GM10248 (cell line): ENCODE data around the gene ZNF83.
"Not testable (repeated sequence)": the region's sequence is repeated elsewhere in the genome, so short reads cannot be mapped to it uniquely, and the experiment has no call there.

Source experiments
- CTCF ChIA-PET: fragments of 300-600 bp; sonication (Branson Sonifier 250); formaldehyde crosslinking; extraction: SDS; loops from one replicate; lab custom pipeline; 2021; ENCODE audit warnings: antibody characterized with exemption; lab: Yijun Ruan, JAX
- POLR2A ChIA-PET: fragments of 350-650 bp; sonication (Branson Sonifier 250); formaldehyde crosslinking; extraction: SDS; loops from one replicate; lab custom pipeline; 2020; ENCODE audit warnings: antibody characterized with exemption; lab: Yijun Ruan, JAX
- DNase-seq: peaks from one replicate; pipeline ENCODE4 v3.0.0; 2012; ENCODE audit errors: extremely low spot score
- CTCF ChIP-seq: IDR thresholded peaks from 2 replicates; pipeline ENCODE4 v1.5.1; 2012; ENCODE audit warnings: mild to moderate bottlenecking, low read depth; ENCODE audit errors: extremely low read depth, missing control alignments, control extremely low read depth

The ZNF83 gene

DNA sequence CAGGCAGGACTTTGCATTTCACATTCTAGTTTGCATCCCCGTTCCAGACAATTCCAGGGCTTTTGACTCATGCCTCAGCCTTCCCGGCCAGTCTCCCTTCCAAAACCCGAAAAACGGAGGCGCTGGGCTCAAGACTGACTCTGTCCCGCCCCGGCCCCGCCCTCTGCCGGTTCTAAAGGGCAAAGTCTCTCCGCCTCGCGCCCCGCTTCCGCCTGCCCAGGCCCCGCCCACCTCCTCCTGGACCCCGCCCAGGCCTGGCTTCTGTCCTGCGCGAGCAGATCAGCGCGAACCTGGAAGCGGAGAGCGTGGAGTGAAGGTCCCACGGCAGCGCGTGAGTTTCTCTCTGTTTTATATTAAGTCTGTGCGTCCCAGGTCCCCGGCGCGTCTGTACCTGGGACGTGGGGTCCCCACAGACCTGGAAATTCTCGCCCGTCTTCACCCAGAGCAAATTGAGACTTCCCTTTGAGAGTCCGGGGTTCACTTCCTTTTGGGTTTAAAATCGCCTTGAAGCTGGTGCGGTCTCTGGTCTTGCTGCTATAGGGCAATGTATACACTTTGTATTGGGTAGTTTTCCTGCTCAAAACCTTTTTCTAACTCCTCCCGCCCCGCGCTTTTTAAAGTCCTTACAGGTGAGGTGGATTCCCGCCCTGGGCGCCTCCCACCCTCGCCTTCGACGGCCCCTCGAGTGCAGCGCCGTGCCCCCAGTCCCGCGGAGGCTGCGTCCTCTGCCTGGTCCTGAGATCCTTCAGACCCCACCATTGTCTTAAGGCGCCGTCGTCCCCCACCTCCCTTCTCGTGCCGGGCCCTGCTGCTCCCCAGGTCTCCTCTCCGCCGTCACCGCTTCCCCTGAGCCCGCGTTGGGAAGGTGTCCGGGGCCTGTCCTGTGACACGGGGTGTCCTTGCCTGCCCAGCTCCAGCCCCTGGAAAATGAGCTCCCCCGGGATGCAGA is 36.9 kb downstream of the ZNF83 start:
- DNase-seq = peak; percentile 93
- ChIA-PET POLR2A (no interaction called here), CTCF (no interaction called here)
- peak; percentile 28 for TF ChIP-seq CTCF

DNA sequence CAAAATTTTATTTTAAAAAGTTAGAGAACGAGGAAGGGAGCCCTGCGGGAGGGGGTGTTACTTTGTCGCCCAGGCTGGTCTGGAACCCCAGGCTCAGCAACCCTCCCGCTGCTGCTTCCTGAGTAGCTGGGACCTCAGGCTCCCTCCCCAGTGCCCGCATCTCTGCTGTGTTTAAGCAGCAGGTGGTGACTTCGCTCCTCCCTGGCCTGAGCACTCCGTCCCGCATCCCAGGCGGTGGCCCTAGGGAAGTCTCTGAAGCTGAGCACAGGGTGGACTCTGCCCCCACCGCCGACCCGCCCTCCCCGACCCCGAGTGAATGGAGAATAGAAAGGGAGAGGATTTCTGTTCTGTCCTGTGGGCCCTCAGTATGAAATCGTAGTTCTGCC is 37.5 kb downstream of the ZNF83 start:
- no peak for DNase-seq
- no peak for TF ChIP-seq CTCF
- ChIA-PET CTCF (interaction anchor here (1.3 kb wide), 1 partner anchor 13 kb away, joined by 3 read pairs; no protein-coding TSS in a partner anchor), POLR2A (no interaction called here)

DNA sequence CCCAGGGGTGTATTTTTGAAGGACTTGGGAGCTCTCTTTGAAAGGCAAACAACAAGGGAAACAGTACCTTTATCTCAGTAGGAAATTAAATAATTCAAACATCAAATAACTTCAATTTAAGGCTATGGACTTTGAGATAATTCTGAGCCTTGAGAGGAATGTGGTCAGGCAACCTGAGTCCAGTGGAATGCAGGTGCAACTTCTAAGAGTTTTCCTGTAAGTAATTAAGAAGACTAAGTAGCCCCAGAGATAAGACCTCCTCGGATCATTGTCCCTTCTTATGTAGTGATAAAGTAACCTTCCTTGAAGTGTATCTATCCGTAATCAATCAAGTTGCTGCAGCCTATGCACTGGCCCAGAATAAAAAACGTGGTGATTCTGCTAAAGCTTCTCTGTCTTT is 38.9 kb downstream of the ZNF83 start:
- ChIA-PET CTCF (no interaction called here), POLR2A (no interaction called here)
- TF ChIP-seq CTCF = no peak
- no peak for DNase-seq

GRCh38 chr19:52593441-52593840 is 44.7 kb downstream of the ZNF83 start:
- DNase-seq, CTCF ChIA-PET, POLR2A ChIA-PET: not testable (repeated sequence)

GRCh38 chr19:52592301-52592700 is 45.9 kb downstream of the ZNF83 start:
- ChIA-PET CTCF (no interaction called here), POLR2A (no interaction called here)
- no peak for TF ChIP-seq CTCF
- DNase-seq = no peak

GRCh38 chr19:52590728-52591127 is 47.4 kb downstream of the ZNF83 start:
- DNase-seq = no peak
- ChIA-PET POLR2A (no interaction called here), CTCF (no interaction called here)
- TF ChIP-seq CTCF = no peak

- POLR2A ChIA-PET = no interaction called here
- TF ChIP-seq CTCF = no peak
- no peak for DNase-seq
- CTCF ChIA-PET = no interaction called here
Observed at GRCh38 chr19:52585604-52586003, 52.6 kb downstream of the ZNF83 start.
